ENCODE data around the gene NLGN4X.

GRCh38 chrX:5916945-5917344 lies 311.7 kb downstream of the NLGN4X start:
- TF ChIP-seq, protein P1, sequence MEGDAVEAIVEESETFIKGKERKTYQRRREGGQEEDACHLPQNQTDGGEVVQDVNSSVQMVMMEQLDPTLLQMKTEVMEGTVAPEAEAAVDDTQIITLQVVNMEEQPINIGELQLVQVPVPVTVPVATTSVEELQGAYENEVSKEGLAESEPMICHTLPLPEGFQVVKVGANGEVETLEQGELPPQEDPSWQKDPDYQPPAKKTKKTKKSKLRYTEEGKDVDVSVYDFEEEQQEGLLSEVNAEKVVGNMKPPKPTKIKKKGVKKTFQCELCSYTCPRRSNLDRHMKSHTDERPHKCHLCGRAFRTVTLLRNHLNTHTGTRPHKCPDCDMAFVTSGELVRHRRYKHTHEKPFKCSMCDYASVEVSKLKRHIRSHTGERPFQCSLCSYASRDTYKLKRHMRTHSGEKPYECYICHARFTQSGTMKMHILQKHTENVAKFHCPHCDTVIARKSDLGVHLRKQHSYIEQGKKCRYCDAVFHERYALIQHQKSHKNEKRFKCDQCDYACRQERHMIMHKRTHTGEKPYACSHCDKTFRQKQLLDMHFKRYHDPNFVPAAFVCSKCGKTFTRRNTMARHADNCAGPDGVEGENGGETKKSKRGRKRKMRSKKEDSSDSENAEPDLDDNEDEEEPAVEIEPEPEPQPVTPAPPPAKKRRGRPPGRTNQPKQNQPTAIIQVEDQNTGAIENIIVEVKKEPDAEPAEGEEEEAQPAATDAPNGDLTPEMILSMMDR (conservative IDR thresholded peaks at IDR 0.05; ENCODE audit: low read depth, low read length) = peak; percentile 47
- no peak for TF ChIP-seq EZH2 (IDR thresholded peaks at IDR 0.05; ENCODE audit: borderline replicate concordance, low read depth, low read length, poor library complexity, severe bottlenecking)
